Measurements from ENCODE around the gene SEH1L.

The SEH1L gene

GRCh38 chr18:12921178-12921577 lies 26.6 kb upstream of the SEH1L start:
- peaks cover 4% of the 10 kb centered on the region; the same call in 1 of the 2 replicates for H3K4me1 ChIP-seq (ENCODE audit: low read length)
- no peak overlapping the region for H2AFZ ChIP-seq (ENCODE audit: low read length)
- H3K9ac ChIP-seq (ENCODE audit: low read length) = no peak overlapping the region
- no peak overlapping the region for H3K27ac ChIP-seq (ENCODE audit: low read length)
- peak; percentile 84 for DNase-seq
- H4K20me1 ChIP-seq (ENCODE audit: insufficient read depth, low read length) = peaks cover 12% of the 10 kb centered on the region; the same call in 1 of the 2 replicates
- H3K79me2 ChIP-seq (ENCODE audit: low read length) = no peaks in the 10 kb centered on the region
- no peaks in the 10 kb centered on the region for H3K9me3 ChIP-seq (replicated peaks; ENCODE audit: insufficient read depth, low read length)
- H3K9me2 ChIP-seq (replicated peaks; ENCODE audit: insufficient read depth, low read length) = no peaks in the 10 kb centered on the region
- no peak overlapping the region for H3K4me3 ChIP-seq (ENCODE audit: low read length)
- no peak for TF ChIP-seq EZH2phosphoT487 (IDR thresholded peaks at IDR 0.05; ENCODE audit: low read length)
- TF ChIP-seq, protein P1, sequence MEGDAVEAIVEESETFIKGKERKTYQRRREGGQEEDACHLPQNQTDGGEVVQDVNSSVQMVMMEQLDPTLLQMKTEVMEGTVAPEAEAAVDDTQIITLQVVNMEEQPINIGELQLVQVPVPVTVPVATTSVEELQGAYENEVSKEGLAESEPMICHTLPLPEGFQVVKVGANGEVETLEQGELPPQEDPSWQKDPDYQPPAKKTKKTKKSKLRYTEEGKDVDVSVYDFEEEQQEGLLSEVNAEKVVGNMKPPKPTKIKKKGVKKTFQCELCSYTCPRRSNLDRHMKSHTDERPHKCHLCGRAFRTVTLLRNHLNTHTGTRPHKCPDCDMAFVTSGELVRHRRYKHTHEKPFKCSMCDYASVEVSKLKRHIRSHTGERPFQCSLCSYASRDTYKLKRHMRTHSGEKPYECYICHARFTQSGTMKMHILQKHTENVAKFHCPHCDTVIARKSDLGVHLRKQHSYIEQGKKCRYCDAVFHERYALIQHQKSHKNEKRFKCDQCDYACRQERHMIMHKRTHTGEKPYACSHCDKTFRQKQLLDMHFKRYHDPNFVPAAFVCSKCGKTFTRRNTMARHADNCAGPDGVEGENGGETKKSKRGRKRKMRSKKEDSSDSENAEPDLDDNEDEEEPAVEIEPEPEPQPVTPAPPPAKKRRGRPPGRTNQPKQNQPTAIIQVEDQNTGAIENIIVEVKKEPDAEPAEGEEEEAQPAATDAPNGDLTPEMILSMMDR (IDR thresholded peaks at IDR 0.05; ENCODE audit: low read length) = no peak
- no peak for TF ChIP-seq EZH2 (optimal IDR thresholded peaks at IDR 0.05; ENCODE audit: low read depth, low read length)
- H3K27me3 ChIP-seq (replicated peaks; ENCODE audit: insufficient read depth, low read length) = peaks cover 80% of the 10 kb centered on the region
- peaks cover 6% of the 10 kb centered on the region for H3F3A ChIP-seq (ENCODE audit: insufficient read depth, low read length)
- H3K36me3 ChIP-seq (replicated peaks; ENCODE audit: insufficient read depth, low read length) = no peaks in the 10 kb centered on the region
- H3K4me2 ChIP-seq (ENCODE audit: low read depth, low read length) = peak overlapping the region; percentile 5; the same call in 1 of the 2 replicates

DNA sequence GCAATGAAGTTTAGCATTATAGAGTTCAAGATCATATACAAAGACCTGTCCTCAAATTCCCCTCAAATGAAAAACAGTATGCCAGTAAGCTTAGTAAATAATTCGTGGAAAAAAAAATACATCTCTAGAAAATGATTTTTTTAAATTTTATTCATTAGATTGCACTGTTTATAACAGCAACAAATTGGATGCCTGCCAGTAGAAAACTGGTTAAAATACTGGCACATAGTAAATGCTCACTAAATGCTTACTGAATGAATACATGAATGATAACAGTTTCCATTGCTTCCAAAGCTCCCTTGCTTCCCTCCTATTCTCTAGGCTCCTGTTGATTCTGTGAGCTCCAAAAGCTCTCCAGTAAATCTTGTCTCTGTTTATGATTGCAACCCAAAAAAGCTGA lies 25.5 kb upstream of the SEH1L start:
- Histone ChIP-seq H3K4me2 (ENCODE audit: low read depth, low read length) (no peak overlapping the region), H2AFZ (ENCODE audit: low read length) (no peak overlapping the region), H3F3A (ENCODE audit: insufficient read depth, low read length) (peaks cover 6% of the 10 kb centered on the region), H3K9ac (ENCODE audit: low read length) (no peak overlapping the region), H3K9me3 (replicated peaks; ENCODE audit: insufficient read depth, low read length) (no peaks in the 10 kb centered on the region), H4K20me1 (ENCODE audit: insufficient read depth, low read length) (peaks cover 12% of the 10 kb centered on the region; the same call in 1 of the 2 replicates), H3K36me3 (replicated peaks; ENCODE audit: insufficient read depth, low read length) (no peaks in the 10 kb centered on the region), H3K9me2 (replicated peaks; ENCODE audit: insufficient read depth, low read length) (no peaks in the 10 kb centered on the region), H3K4me3 (ENCODE audit: low read length) (no peak overlapping the region), H3K27me3 (replicated peaks; ENCODE audit: insufficient read depth, low read length) (peaks cover 80% of the 10 kb centered on the region), H3K27ac (ENCODE audit: low read length) (no peak overlapping the region), H3K79me2 (ENCODE audit: low read length) (no peaks in the 10 kb centered on the region), H3K4me1 (ENCODE audit: low read length) (peaks cover 4% of the 10 kb centered on the region; the same call in 1 of the 2 replicates)
- no peak for TF ChIP-seq EZH2phosphoT487 (IDR thresholded peaks at IDR 0.05; ENCODE audit: low read length)
- TF ChIP-seq, protein P1 (IDR thresholded peaks at IDR 0.05; ENCODE audit: low read length) = no peak
- TF ChIP-seq EZH2 (optimal IDR thresholded peaks at IDR 0.05; ENCODE audit: low read depth, low read length) = no peak
- no peak for DNase-seq

DNA sequence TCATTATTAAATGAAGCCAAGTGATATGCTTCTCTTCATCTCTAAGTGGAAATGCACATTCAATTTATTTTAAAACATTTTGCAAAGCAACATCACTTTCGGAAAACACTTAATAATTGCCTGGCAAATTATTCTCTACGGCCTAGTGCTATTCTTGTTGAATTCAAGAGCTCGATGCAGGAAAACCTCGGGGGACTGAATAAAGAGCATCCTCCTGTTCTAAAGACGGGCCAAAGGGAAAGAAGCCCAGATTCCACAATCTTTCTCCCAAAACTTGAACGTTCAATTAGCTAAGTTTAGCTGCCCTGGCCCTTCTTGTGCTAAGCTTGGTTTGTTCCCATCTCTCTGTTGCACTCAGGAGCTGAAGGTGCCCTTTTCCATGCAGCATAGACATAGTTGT lies 23.2 kb upstream of the SEH1L start:
- DNase-seq = no peak

More for the DNA sequence above, 23.2 kb upstream of the SEH1L start:
- Histone ChIP-seq H3F3A (ENCODE audit: insufficient read depth, low read length) (peaks cover 6% of the 10 kb centered on the region), H3K27ac (ENCODE audit: low read length) (no peak overlapping the region), H3K79me2 (ENCODE audit: low read length) (no peaks in the 10 kb centered on the region), H2AFZ (ENCODE audit: low read length) (no peak overlapping the region), H3K27me3 (replicated peaks; ENCODE audit: insufficient read depth, low read length) (peaks cover 80% of the 10 kb centered on the region), H3K4me2 (ENCODE audit: low read depth, low read length) (no peak overlapping the region), H3K4me3 (ENCODE audit: low read length) (no peak overlapping the region), H3K9ac (ENCODE audit: low read length) (no peak overlapping the region), H4K20me1 (ENCODE audit: insufficient read depth, low read length) (peaks cover 12% of the 10 kb centered on the region; the same call in 1 of the 2 replicates), H3K4me1 (ENCODE audit: low read length) (peaks cover 4% of the 10 kb centered on the region; the same call in 1 of the 2 replicates), H3K9me3 (replicated peaks; ENCODE audit: insufficient read depth, low read length) (no peaks in the 10 kb centered on the region), H3K9me2 (replicated peaks; ENCODE audit: insufficient read depth, low read length) (no peaks in the 10 kb centered on the region), H3K36me3 (replicated peaks; ENCODE audit: insufficient read depth, low read length) (no peaks in the 10 kb centered on the region)
- TF ChIP-seq EZH2phosphoT487 (IDR thresholded peaks at IDR 0.05; ENCODE audit: low read length) = no peak
- TF ChIP-seq EZH2 (optimal IDR thresholded peaks at IDR 0.05; ENCODE audit: low read depth, low read length) = no peak
- TF ChIP-seq, protein P1 (IDR thresholded peaks at IDR 0.05; ENCODE audit: low read length) = no peak
